Heart left ventricle (tissue), 13 donors: ENCODE measurements around the gene DCTN1.

Source experiments
- CTCF ChIP-seq, 12 donors: fragments of 200-600 bp; sonication (generic) in 4 of 12; IDR thresholded peaks; one replicate each; pipeline versions ENCODE4 v1.5.0 to v1.8.0; 2018 to 2022; ENCODE audit warnings: antibody characterized with exemption in 12 of 12, mild to moderate bottlenecking in 5 of 12
- POLR2A ChIP-seq, 2 donors: fragments of 450-650 bp; IDR thresholded peaks; one replicate each; pipeline ENCODE4 v1.6.1; 2017; ENCODE audit warnings: antibody characterized with exemption in 2 of 2, mild to moderate bottlenecking in 2 of 2, moderate library complexity in 2 of 2
- donor health status: ischemic (EF 13 %, LVEDD 7.1; RV severe dilation, severe dysfunction).
- donor health status: DM: no; HTN: yes; CAD: no.
- donor health status: DM: no; HTN: no; CAD: no.
- donor health status: ischemic (EF 25% LVEDD 6.9; RV normal size, moderate dysfunction).
- donor health status: ischemic (EF 25% LVEDD 5.7; RV mildly dilated, moderate dysfunction).
- donor health status: ischemic (EF 35%, LVEDD 5.7; RV mildly dilated, moderate dysfunction).
- donor health status: nonischemic (EF 11% LVEDD 7.7; RV severe dilation, severe dysfunction).
- donor health status: DM: yes; HTN: yes; CAD: no.
- donor health status: PGD.
- donor health status: ischemic (EF 29% LVEDD 5.4; RV normal size, mild dysfunction).
- donor health status: nonischemic (EF 23%, LVEDD 6.1; RV moderate dilation, normal function).

- TF ChIP-seq POLR2A (IDR thresholded peaks at IDR 0.05) (no peak), CTCF (IDR thresholded peaks at IDR 0.05) (no peak)
These were observed 11.6 kb downstream of the DCTN1 start for GRCh38 chr2:74368499-74368898.
